ENCODE results near the gene FRRS1L. TPM values are rescaled to one million over a fixed set of nuclear protein-coding genes. Genes with fewer than 3 reads are reported as not detected.

FRRS1L gene
- polyA plus RNA-seq, 1 experiment, result 0.04 TPM

GRCh38 chr9:109098960-109099308, 68.1 kb downstream of the FRRS1L start:
- ChIA-PET POLR2A (no interaction called here), CTCF (interaction anchor here (1.1 kb wide), 1 partner anchor 10 kb away, joined by 4 read pairs; no protein-coding TSS in a partner anchor)
- Histone ChIP-seq H3K27me3 (ENCODE audit: control insufficient read depth, insufficient read depth, low read length) (no peaks in the 10 kb centered on the region), H3K36me3 (ENCODE audit: control insufficient read depth, insufficient read depth, low read length) (no peaks in the 10 kb centered on the region), H3K4me3 (ENCODE audit: low read depth, low read length) (no peak overlapping the region)
- TF ChIP-seq CTCF (IDR thresholded peaks at IDR 0.05; ENCODE audit: insufficient read depth, low read depth, low read length), result no peak
- no peak for DNase-seq (ENCODE audit: low read depth)

GRCh38 chr9:109098171-109098959, 68.7 kb downstream of the FRRS1L start:
- H3K36me3 ChIP-seq (ENCODE audit: control insufficient read depth, insufficient read depth, low read length), result no peaks in the 10 kb centered on the region
- H3K4me3 ChIP-seq (ENCODE audit: low read depth, low read length), result no peak overlapping the region
- H3K27me3 ChIP-seq (ENCODE audit: control insufficient read depth, insufficient read depth, low read length), result no peaks in the 10 kb centered on the region
- peak; percentile 55 for DNase-seq (ENCODE audit: low read depth)
- CTCF ChIA-PET, result interaction anchor here (1.1 kb wide), 1 partner anchor 11 kb away, joined by 4 read pairs; no protein-coding TSS in a partner anchor
- peak; percentile 38 for TF ChIP-seq CTCF (IDR thresholded peaks at IDR 0.05; ENCODE audit: insufficient read depth, low read depth, low read length)
- POLR2A ChIA-PET, result interaction anchor here (0.6 to 0.8 kb wide), 2 partner anchors 10 to 11 kb away, joined by 3 to 5 read pairs; no protein-coding TSS in a partner anchor

- ChIA-PET POLR2A (no interaction called here), CTCF (interaction anchor here (1.6 kb wide), 1 partner anchor 18 kb away, joined by 4 read pairs; no protein-coding TSS in a partner anchor)
- H3K27me3 ChIP-seq (ENCODE audit: control insufficient read depth, insufficient read depth, low read length), result no peaks in the 10 kb centered on the region
- H3K4me3 ChIP-seq (ENCODE audit: low read depth, low read length), result no peak overlapping the region
- H3K36me3 ChIP-seq (ENCODE audit: control insufficient read depth, insufficient read depth, low read length), result no peaks in the 10 kb centered on the region
- DNase-seq (ENCODE audit: low read depth), result no peak
- no peak for TF ChIP-seq CTCF (IDR thresholded peaks at IDR 0.05; ENCODE audit: insufficient read depth, low read depth, low read length)
Observed at GRCh38 chr9:109097146-109097545, 69.9 kb downstream of the FRRS1L start.

- ChIA-PET CTCF (no interaction called here), POLR2A (no interaction called here)
- Histone ChIP-seq H3K4me3 (ENCODE audit: low read depth, low read length) (no peak overlapping the region), H3K27me3 (ENCODE audit: control insufficient read depth, insufficient read depth, low read length) (no peaks in the 10 kb centered on the region), H3K36me3 (ENCODE audit: control insufficient read depth, insufficient read depth, low read length) (peaks cover 2% of the 10 kb centered on the region; the same call in 1 of the 2 replicates)
- no peak for DNase-seq (ENCODE audit: low read depth)
- TF ChIP-seq CTCF (IDR thresholded peaks at IDR 0.05; ENCODE audit: insufficient read depth, low read depth, low read length), result no peak
Observed at GRCh38 chr9:109095321-109095720, 71.7 kb downstream of the FRRS1L start.

GRCh38 chr9:109094268-109094667, 72.8 kb downstream of the FRRS1L start:
- no peak for TF ChIP-seq CTCF (IDR thresholded peaks at IDR 0.05; ENCODE audit: insufficient read depth, low read depth, low read length)
- no peak for DNase-seq (ENCODE audit: low read depth)
- ChIA-PET POLR2A (no interaction called here), CTCF (no interaction called here)
- no peaks in the 10 kb centered on the region for H3K27me3 ChIP-seq (ENCODE audit: control insufficient read depth, insufficient read depth, low read length)
- peaks cover 2% of the 10 kb centered on the region; the same call in 1 of the 2 replicates for H3K36me3 ChIP-seq (ENCODE audit: control insufficient read depth, insufficient read depth, low read length)
- H3K4me3 ChIP-seq (ENCODE audit: low read depth, low read length), result no peak overlapping the region
